Lower leg skin (tissue), 3 donors: Measurements from ENCODE around the gene PDZRN3.

Source experiments
- POLR2A ChIP-seq, 2 donors: fragments of 450-650 bp; IDR thresholded peaks; one replicate each; pipeline ENCODE4 v1.6.1; 2016 to 2017; ENCODE audit warnings: antibody characterized with exemption in 2 of 2, mild to moderate bottlenecking in 1 of 2, moderate library complexity in 1 of 2
- TF ChIP-seq, protein P1 (sequence below), 3 donors: fragments of 450-650 bp; IDR thresholded peaks; one replicate each; pipeline ENCODE4 v1.5.1; 2016; ENCODE audit warnings: antibody characterized with exemption in 3 of 3, mild to moderate bottlenecking in 3 of 3, moderate library complexity in 2 of 3

DNA sequence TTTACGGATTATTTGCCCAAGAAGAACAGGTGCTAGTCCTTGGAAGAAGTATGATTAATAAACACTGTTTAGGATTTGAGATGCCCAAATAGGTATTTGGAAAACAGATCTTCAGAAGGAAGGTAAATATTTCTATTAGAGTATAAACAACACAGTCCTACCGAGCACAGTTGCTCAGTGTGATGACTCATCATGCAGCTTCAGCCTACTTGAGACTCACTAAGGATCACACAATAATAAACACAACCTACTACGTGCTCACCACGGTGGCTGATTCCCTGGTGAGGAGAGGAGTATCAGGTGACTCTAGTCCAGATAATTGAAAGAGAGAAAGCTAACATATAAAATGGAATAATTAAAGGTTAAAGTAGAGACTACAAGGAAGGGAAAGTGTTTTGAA, 72.0 kb downstream of the PDZRN3 start:
- TF ChIP-seq, protein P1, sequence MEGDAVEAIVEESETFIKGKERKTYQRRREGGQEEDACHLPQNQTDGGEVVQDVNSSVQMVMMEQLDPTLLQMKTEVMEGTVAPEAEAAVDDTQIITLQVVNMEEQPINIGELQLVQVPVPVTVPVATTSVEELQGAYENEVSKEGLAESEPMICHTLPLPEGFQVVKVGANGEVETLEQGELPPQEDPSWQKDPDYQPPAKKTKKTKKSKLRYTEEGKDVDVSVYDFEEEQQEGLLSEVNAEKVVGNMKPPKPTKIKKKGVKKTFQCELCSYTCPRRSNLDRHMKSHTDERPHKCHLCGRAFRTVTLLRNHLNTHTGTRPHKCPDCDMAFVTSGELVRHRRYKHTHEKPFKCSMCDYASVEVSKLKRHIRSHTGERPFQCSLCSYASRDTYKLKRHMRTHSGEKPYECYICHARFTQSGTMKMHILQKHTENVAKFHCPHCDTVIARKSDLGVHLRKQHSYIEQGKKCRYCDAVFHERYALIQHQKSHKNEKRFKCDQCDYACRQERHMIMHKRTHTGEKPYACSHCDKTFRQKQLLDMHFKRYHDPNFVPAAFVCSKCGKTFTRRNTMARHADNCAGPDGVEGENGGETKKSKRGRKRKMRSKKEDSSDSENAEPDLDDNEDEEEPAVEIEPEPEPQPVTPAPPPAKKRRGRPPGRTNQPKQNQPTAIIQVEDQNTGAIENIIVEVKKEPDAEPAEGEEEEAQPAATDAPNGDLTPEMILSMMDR (IDR thresholded peaks at IDR 0.05): no peak
- no peak for TF ChIP-seq POLR2A (IDR thresholded peaks at IDR 0.05)
